Hepatic stellate cell (primary cell): ENCODE measurements around the gene NPM3.

Experiments
- DNase-seq: peaks from one replicate; pipeline ENCODE4 v3.0.0; 2011; ENCODE audit warnings: low spot score

The NPM3 gene

DNA sequence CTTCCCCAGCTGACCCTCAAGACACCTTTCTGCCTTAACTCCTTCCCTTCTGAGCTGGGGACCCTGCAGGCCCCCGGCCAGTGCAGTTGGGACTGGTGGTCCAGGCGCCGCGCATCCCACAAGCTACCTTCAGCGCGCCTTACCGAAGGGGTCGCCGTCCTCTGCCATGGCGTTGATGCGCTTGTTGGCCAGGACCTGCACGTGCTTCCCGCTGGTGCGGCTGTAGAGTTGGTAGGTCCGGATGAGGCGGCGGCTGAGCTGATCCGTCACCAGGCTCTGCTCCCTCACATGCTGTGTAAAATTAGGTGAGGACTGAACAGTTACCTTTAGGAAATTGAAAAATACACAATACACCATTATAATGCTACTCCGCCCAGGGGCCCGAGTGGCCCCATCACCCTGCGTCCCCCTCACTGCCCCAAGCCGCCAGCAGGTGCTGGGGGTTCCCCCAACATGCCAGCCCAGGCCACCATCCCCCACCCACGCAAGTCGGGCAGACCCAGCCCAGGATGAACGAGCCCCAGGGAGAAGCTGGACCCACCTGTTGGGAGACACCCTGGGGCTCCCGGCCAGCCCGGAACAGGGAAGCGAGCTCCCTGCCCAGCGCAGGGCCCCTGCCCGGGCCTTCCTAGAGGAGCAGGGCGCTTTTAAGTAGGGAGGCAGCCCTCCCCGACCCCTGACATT is 8.5 kb downstream of the NPM3 start:
- DNase-seq: no peak

GRCh38 chr10:101773923-101774588 is 9.2 kb downstream of the NPM3 start:
- no peak for DNase-seq

GRCh38 chr10:101772895-101773761 is 10.1 kb downstream of the NPM3 start:
- no peak for DNase-seq

GRCh38 chr10:101772017-101772894 is 11.0 kb downstream of the NPM3 start:
- no peak for DNase-seq

DNA sequence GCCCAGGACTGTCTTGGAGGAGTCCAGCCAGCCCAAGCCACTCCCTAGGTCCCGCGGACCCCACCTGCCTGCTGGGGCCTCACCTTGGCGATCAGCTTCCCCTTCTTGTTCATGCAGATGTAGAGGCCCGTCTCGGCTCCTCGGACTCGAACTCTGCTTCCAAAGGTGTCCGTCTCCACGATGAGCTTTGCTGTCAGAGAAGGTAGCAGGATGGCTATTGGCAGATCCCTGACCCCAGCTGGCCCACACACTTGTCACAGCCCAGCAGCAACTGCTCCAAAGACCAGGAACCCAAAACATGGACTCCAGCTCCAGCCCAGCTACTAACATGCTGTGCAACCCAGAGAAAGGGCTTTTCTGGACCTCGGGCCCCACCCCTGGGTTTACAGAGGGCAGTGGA is 11.9 kb downstream of the NPM3 start:
- no peak for DNase-seq

- no peak for DNase-seq
Observed at GRCh38 chr10:101770331-101771215, 12.7 kb downstream of the NPM3 start.

DNA sequence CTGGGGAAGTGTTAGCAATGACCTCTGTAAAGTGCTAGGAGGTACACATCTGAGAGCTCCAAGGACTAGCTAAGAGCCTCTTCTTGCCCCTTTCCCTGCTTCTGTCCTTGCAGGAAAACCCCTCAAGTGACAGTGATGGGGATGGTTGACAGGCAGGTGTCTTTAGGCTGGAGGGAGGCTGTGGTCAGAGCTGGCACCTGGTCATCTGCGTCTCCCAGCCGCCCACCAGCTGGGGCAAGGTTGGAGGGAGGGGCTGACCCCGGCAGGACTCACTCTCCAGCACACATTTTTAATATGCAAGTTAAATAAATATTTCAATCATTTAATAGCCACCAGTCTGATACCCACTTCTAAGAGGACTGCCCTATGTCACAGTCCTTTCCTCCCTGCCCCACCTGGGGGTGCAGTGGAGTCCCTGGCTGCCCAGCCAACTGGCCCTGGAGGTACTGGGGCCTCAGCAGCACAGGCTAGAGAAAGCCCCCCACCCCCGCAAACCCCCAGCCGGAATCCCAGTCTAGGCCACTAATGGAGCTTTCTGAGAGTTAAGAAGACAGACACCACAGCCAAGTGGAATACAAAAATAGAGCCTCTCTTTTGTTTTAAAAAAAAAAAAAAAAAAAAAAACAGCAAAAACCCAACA is 13.6 kb downstream of the NPM3 start:
- no peak for DNase-seq

DNA sequence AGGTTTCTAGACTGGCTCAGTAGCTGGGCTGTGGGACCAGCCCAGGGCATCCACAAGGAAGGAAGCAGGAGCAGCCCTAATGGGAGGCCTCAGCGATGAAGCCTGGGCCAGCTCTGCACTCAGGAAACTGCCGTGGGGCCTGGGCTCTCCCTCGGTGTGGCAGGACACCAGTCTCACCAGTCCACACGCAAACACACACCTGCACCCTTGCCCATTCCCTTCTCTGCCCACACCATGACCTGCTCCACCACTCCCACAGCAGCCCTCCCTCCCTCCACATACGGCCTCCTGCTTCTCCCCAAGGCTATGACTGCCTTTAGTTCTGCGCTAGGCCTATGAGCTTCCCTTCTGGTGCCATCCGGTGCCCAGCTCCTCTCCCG is 14.5 kb downstream of the NPM3 start:
- DNase-seq: no peak

- DNase-seq: no peak
Observed at GRCh38 chr10:101767966-101768790, 15.1 kb downstream of the NPM3 start.

GRCh38 chr10:101767600-101767945 is 15.7 kb downstream of the NPM3 start:
- no peak for DNase-seq

DNA sequence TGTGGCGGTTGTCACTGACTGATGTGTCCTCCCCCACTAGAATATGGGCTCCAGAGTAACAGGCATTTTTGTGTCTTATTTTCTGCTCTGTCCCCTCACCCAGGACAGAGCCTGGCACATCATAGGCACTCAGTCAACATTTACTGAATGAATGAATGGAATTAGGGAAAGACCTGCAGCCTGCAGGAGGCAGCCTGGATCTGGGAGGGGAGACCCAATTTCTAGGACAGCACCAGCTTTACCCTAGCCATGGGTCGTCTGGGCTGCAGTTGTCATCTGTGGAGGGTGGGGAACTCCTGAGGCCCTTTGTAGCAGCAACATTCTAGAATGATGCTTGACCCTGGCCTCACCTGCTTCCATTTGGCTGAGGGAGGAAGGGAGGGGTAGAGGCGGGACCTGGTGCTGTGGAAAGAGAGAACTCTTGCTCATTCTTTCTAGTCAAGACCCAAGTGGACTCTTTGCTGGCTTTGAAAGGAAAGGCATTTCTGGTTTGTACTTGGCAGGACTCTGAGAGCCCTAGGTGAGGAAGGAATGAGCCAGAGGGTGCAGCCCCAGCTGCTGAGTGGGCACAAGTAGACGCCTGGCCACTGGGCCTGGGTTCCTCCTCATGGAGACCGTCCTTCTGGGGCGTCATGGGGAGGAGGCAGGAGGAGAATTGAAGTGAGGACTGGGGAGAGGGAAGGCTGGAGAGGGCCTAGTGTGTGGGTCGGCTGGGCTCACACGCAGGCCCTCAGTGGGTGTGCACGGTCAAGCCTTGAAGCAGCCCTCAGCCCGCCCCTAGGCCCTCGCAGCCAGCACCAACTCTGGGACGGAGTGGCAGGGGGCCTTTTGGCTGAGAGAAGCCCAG is 16.3 kb downstream of the NPM3 start:
- no peak for DNase-seq

GRCh38 chr10:101766306-101766705 is 16.9 kb downstream of the NPM3 start:
- DNase-seq: no peak

GRCh38 chr10:101763141-101763846 is 20.0 kb downstream of the NPM3 start:
- no peak for DNase-seq

DNA sequence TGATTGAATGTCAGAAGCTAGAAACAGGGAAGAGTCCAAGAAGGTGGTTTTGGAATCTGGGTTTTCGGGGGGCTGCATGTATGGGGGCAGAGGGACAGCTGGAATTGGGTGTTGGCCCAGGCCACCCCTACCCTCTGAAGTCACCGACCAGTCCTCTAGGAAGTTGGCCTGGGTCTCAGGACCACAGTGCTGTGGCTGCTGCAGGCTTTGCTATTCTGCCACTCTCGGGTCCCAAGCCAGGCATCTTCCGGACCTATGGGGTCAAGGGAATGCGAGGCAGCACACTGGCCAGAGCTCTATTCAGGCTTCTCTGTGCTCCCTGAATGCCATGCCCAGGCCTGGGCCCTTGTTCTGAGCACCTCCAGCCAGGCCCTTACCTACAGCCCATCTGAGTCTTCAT is 20.5 kb downstream of the NPM3 start:
- no peak for DNase-seq

GRCh38 chr10:101761226-101761625 is 22.0 kb downstream of the NPM3 start:
- no peak for DNase-seq

- no peak for DNase-seq
Observed at GRCh38 chr10:101760510-101760909, 22.7 kb downstream of the NPM3 start.

- DNase-seq: no peak
Observed at GRCh38 chr10:101759309-101760247, 23.7 kb downstream of the NPM3 start.
